GM19463 (cell line): ENCODE data around the gene C9orf152.
A peak's percentile ranks its signal among the peaks of the same experiment; 100 is the strongest.
"Not testable (repeated sequence)": the region's sequence is repeated elsewhere in the genome, so short reads cannot be mapped to it uniquely, and the experiment has no call there.

Experiments
- ATAC-seq: cut with Tn5 transposase; IDR thresholded peaks from one replicate; pipeline ENCODE4 v1.9.1; 2021; ENCODE audit warnings: mild to moderate bottlenecking, moderate library complexity; ENCODE audit not compliant: unreplicated experiment

C9orf152 gene, protein sequence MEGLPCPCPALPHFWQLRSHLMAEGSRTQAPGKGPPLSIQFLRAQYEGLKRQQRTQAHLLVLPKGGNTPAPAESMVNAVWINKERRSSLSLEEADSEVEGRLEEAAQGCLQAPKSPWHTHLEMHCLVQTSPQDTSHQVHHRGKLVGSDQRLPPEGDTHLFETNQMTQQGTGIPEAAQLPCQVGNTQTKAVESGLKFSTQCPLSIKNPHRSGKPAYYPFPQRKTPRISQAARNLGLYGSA

DNA sequence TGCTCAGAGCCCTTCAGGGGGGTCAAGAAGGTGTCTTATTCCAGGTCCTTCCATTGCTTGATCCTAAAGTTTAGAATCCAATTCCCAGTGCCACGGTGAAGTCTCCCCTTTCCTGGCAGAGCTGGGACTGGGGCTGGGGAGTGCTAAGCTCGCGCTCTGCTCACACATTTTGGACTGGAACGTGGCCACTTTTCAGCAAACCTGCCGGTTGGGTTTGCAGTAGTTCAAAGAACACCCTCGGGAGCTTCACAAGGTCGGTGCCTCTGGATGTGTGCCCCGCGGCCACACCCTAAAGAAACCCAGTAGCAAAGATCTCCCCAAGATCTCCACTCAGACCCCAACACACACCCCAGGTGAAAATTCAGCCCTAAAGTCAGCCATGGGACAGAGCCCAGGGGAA is at the start of gene C9orf152:
Gene C9orf152, minus strand, starts transcription at position 129 of the 400 bp plus-strand sequence. CDS start 580 bp downstream, outside the sequence.
- ATAC-seq, result no peak

DNA sequence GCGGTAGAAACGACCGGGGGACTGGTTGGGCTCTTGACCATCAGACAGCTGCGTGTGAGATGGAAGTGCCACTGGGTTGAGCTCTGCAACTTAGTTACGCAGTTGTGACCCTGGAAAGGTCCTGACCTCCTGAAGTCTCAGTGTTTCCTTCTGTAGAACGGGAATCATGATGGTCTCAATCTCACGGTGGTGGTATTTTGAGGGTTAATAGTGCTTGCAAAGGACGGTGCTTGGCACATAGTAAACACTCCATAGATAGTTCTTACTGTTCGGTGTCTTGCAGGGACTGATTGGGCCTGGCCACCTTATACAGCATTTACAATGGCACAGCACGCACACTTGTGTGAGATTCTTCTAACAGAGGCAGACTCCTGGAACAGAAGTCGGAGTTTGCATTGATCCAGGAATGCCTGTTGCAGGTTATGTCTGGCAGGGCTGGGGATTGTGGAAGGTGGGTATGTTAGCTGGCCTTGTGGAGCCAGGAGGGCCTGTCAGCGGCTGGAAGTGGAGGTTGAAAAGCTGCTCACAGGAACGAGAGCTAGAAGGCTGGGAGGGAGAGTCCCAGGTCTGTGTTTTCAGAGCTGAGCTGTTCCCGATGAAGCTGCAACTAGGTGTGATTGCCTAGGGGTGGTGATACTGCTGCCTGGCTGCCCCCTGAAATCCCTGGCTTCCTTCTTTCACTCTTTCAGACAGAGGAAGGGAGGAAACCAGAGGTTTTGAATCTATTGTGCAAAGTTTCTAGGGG is 49.3 kb upstream of the C9orf152 start:
- no peak for ATAC-seq

DNA sequence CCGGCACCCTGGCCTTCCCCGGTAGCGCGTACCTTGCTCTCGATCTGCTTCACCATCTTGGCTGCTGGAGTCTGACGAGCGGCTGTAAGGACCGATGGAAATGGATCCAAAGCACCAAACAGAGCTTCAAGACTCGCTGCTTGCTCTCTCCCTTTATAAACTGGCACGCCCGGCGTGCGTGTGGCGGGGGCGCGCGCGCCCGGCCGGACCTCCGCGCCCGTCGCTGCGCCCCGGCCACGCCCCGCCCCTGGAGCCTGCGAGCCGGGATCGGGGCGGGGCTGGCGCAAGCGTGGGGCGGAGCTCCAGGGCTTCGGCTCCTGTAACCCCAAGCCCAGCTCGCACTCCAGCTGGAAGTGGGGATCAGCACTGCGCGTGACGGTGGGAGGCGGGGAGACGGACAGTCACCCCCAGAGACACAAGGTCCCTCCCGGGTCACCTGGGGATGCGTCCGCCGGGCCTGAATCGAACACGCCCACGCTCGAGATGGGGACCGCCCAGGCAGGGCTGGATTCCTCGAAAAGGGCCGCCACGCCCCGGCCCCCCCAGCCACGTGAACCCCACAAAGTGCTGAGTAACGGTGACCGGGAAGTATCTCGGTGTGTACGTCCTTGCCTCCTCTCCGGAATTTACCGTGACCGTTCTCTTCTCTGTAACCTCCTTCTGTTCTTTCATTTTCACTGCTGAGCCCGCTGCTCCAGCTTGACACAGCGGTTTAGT is 48.6 kb upstream of the C9orf152 start, which contains the start of gene TXN:
Gene TXN, minus strand, starts transcription at position 128 of the 717 bp plus-strand sequence. Its CDS starts 72 bp downstream, at position 56.
- ATAC-seq, result peak; percentile 66

DNA sequence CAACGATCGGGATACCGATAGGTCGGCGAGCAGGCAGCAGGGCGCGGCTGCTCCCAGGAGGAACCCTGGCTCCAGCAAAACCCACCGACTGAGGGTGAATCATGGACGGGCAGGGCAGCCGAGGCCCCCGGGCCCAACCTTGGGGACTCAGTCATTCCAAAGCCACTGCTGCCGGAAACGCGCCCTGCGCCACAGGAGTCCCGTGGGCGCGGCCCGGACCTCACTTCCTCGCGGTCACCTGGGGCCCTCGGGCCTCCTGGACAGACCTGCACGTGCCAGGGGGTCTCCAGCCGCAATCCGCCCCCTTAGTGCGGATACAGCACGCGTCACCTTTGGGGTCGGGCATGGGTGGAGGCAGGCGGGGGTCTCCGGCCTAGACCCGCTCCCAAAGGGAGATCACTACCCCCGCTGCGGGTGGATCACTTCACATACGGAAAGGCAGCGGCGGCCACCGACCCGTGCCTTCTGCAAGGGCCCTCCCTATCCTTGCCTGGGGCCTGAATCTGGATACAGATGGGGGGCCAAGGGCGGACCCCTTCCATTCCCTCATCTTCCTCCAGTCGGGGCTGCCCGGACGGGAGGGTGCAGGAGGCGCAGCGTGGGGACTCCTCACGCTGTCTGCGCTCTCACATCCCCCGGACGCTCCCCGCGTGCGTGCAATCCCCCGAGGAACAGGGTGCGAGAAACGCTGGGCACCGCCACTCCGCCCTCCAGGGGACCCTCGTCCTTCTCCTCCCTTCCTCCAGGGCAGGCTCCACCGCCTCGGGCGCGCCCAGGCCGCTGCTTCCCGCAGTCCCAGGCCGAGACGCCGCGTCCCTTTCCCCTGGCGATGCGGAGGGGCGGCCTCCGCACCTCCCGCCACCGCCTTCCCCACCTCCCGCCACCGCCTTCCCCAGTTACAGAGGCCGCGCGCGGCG is 47.8 kb upstream of the C9orf152 start:
- peak; percentile 8 for ATAC-seq

DNA sequence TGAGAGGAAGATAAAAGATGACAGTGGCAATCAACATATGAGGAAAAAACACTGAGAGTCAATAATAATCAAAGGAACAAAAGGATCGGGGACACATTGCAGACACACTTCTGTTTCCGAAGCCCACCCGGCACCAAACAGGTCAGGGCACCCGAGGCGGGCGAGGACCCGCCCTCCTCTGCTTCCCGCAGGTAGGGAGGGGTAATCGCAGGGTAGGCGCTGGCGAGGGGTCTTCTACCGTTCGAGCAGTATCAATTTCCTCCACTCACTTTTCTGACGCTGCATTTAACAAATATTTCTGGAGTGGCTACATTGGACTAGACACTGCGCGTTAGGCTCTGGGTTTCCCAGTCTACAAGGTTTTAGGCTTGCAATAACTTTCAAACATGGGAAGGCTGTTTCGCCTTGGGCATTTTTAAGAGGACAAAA is 47.1 kb upstream of the C9orf152 start:
- no peak for ATAC-seq

DNA sequence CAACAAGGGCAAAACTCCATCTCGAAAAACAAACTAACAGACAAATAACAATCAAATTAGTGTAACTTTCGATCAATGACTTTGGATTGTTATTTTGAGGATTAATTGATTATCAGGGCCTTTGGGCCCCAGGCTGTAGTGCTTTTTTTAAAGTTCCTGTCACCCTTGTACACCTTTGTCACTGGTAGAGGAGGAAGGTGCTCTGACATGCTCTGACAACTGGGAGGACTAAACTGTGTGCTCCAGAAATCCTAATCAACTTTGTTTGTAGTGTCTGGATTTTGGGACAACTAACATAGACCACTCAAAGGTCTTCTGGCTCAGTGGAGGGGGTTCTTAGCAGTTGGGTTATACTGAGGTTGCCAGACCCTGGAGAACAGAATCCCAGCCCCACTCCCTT is 46.5 kb upstream of the C9orf152 start:
- ATAC-seq, result no peak

DNA sequence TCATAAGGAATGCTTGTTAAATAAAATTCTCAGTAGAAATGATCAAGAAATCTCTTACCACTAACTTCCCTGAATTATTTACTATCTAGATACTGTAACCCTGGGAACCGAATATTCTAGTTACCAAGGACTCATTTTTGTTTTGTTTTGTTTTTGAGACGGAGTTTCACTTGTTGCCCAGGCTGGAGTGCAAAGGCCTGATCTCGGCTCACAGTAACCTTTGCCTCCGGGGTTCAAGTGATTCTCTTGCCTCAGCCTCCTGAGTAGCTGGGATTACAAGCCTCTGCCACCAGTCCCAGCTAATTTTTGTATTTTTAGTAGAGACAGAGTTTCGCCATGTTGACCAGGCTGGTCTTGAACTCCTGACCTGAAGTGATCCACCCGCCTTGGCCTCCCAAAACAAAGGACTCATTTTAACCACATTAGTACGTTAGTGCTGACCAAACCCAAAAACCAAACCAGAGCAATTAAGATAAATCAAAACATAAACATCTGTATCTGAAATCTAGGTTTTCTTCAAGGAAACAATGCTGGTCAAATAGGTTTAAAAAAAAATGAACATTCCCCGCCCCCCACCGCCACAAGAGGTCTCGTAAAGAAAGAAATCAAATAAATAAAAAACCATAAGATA is 44.7 kb upstream of the C9orf152 start:
- no peak for ATAC-seq

DNA sequence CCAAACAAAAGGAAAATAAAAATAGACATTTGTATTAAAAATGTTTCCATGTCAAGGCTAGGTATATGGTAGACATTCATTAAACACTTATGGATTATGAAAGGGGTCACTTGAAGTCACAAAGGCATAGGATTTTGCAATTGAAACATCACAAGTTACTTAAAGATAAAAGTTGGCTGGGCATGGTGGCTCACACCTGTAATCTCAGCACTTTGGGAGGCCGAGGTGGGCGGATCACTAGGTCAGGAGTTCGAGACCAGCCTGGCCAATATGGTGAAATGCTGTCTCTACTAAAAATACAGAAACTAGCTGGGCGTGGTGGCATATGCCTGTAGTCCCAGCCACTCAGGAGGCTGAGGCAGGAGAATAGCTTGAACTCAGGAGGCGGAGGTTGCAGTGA is 43.8 kb upstream of the C9orf152 start:
- ATAC-seq, result not testable (repeated sequence)

DNA sequence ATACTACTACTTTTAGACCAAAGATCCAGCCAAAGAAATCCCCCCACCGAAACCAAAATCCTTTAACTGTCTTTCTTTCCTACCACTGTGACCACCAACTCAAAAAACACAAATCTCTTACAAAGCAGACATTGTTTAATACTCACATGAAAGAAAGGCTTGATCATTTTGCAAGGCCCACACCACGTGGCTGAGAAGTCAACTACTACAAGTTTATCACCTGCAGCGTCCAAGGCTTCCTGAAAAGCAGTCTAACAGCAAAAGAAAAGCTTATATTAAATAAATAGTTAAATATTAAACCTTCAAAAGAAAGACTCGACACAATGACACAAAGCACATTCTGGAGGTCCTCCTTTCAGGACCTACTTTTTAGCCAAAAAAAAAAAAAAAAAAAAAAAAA is 43.3 kb upstream of the C9orf152 start:
- no peak for ATAC-seq

DNA sequence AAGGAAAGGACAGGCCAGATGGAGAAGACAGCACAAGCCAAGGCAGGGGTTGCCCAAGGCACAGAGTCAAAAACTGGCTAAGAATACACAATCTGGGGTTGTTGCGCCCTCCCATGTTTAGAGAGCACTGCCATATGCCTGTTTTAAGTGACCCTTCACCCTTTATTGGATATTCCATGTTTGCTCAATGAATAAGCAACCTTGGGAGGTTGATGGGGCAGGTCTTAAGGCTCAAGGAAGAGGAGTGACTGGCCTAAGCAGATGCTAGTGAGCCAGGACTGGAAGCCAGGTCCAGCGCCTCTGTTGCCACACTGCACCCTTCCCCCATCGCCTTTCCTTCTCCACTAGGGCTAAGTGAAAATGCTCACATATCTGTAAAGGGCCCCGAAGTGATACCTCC is 41.6 kb upstream of the C9orf152 start:
- ATAC-seq, result no peak

DNA sequence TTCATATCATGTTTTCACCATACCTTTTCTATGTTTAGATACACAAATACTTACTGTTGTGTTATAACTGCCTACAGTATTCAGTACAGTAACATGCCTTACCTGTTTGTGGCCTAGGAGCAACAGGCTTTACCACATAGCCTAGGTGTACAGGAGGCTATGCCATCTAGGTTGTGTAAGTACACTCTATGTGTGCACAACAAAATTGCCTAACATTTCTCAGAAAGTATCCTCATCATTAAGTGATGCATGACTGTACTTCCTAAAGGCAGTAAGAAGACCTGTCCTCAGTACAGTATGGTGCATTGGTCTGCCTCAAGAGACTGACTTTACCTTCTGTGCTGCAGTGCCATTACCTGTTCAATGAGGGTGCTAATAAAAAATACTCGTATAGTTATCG is 40.4 kb upstream of the C9orf152 start:
- ATAC-seq, result no peak

DNA sequence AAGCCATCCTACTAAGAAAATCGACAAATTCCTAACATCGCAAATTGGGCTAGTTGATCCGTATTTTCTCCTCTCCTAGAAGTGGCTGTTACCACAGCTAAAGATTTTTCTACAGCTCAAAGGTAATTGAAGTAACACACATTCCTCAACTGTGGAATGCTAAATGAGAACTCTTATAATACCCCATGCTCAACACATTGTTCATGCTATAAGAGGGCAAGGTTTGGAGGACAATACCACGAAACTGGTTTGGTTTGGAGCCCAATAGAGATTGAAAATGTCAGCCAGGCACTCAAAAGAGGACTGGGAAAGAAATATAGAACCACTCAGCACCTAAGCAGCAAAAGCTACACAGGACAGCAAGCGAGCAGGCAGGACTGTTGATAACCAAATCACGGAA is 38.3 kb upstream of the C9orf152 start:
- no peak for ATAC-seq

DNA sequence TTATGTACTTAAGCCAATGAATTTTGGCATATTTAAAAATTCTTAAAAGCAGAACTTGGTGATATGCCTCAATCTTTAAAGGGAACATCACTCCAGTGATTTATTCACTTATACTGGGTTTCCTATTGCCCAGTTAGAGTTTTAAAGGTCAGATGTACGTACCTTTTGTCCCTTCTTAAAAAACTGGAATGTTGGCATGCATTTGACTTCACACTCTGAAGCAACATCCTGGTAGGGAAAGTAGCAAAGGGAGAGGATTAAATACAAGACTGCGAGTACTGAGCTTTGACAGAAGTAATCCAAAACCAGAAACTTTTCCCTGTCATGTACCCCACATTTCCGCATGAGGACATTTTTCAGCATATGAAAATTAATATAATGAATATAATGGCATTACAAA is 36.7 kb upstream of the C9orf152 start:
- ATAC-seq, result no peak

DNA sequence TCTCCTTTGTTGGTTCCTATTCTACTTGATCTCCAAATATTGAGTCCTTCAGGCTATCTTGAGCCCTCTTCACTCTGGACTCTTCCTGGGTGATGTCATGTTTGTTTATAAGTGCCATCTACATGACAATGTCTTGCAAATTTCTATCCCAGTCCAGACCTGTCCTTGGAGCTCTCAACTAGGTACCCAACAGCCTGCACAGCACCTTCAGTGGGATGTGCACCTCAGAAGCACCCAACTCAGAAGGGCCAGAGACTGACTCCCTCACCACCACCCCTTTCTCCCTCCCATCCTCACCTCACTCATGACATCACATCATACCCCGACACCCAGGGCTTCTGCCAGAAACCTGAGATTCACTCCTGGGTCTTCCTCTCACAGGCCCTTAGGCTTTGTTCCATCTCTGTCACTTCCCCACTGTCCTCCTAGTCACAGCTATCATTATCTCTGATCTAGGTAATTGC is 33.9 kb upstream of the C9orf152 start:
- ATAC-seq, result no peak

DNA sequence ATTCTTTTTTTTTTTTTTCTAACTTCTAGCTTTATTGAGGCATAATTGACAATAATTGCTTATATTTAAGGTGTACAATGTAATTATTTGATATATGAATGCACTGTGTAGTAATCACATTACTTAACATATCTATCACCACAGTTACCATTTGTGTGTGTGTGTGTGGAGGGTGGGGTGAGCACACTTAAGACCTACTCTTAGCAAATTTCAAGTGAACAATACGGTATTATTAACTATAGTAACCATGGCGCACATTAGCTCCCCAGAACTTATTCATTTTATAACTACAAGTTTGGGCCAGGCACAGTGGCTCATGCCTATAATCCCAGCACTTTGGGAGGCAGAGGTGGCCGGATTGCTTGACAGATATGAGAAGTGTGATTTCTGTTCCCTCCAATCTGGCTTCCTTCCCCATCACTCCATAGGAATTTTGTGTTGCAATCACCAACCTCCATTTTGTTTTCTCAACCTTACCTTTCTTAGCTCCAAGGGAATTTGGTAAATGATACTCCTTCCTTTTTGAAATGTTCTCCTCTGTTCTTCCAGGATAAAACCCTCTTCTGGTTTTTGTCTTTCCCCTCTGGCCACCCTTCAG is 33.4 kb upstream of the C9orf152 start:
- ATAC-seq, result no peak

DNA sequence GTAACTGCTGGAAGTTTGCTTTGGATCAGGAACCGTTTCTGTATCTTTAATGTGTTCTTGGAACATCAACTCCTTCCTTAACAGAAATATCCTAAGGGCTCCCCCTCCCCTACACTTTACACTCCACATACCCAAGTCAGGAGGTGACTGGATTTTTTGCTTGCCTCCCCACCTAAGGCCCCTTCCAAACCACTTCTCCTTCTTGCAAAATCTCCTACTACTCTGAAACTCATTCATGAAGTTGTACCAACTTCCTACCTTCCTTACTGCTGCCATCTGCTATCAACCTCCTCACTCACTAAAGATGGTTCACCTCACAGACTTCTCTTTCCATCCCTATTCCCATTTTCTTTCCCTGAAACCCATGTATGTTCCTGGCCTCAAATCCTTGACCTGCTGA is 32.2 kb upstream of the C9orf152 start:
- no peak for ATAC-seq

DNA sequence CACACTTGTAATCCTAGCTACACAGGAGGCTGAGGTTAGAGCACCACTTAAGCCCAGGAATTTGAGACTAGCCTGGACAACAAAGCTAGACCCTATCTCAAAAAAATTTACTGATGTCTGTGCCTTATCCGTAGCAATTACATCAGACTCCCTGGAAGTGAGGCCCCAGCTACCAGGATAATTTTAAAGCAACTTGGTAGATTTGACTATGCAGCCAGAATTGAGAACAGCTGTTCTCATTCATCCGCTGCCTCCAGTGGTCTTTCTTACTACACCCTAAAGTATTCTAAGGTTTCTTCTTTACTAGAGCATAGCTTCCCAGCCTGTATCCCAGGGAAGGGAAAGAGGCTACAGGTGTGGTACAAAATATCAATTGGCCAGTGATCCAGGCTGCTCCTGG is 20.4 kb upstream of the C9orf152 start:
- no peak for ATAC-seq

DNA sequence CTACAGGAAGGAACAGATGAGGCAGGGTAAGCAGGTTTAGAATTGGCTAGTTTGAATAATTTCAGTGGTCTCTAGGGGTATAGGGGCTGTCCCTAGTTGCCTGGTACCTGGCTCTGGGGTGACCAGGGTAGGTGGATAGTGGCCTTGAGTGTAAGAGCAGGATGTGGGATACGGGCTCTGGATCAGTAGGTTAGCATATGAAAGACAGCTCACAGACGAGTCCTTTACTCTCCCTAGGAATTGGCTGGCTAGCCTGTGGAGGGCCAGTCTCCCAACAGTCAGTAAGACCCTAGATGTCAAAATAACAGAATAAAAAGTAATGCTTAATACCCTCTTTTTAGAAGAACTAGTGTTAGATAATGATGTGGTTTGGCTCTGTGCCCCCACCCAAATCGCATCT is 16.6 kb upstream of the C9orf152 start:
- no peak for ATAC-seq

DNA sequence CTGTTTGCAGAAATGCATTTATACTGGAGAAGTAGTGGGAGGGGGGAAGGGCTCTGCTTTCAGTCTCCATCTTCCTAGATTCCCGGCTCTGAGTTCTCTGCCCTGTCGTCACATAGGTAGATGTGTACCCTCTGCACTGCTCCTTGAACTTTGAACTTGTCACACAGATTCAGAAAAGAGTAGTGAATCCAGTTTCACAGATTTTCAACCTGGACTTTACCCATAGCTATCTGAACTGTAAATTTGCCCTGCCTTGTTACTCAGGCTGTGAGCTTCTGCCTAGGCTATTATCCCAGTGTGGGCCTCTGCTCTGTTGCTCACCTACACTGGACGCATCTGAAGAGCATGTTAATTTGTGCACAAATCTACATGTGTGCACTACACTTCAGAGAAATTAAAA is 12.8 kb upstream of the C9orf152 start:
- no peak for ATAC-seq

DNA sequence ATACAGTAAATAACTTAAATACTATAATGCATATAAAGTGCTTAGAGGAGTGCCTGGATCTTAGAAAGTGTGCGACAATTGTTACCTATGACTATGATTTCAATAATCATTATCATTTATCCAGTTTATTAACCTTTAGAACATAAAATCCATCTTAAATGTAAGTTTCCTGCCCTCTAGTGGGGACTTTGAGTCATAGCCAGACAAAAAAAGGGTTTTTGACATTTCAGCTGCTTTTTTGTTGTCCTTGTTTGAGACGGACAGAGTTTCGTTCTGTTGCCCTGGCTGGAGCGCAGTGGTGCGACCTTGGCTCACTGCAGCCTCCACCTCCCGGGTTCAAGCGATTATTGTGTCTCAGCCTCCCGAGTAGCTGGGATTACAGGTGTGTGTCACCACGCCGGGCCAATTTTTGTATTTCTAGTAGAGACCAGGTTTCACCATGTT is 9.7 kb upstream of the C9orf152 start:
- no peak for ATAC-seq
